HG03469 (cell line): ENCODE measurements around the gene IFT20.

Experiments used
- ATAC-seq: cut with Tn5 transposase; IDR thresholded peaks from one replicate; pipeline ENCODE4 v1.9.1; 2021; ENCODE audit warnings: mild to moderate bottlenecking, moderate library complexity, moderate number of reproducible peaks; ENCODE audit not compliant: unreplicated experiment

The IFT20 gene

GRCh38 chr17:28338056-28338768 is 2.9 kb upstream of the IFT20 start:
- no peak for ATAC-seq

DNA sequence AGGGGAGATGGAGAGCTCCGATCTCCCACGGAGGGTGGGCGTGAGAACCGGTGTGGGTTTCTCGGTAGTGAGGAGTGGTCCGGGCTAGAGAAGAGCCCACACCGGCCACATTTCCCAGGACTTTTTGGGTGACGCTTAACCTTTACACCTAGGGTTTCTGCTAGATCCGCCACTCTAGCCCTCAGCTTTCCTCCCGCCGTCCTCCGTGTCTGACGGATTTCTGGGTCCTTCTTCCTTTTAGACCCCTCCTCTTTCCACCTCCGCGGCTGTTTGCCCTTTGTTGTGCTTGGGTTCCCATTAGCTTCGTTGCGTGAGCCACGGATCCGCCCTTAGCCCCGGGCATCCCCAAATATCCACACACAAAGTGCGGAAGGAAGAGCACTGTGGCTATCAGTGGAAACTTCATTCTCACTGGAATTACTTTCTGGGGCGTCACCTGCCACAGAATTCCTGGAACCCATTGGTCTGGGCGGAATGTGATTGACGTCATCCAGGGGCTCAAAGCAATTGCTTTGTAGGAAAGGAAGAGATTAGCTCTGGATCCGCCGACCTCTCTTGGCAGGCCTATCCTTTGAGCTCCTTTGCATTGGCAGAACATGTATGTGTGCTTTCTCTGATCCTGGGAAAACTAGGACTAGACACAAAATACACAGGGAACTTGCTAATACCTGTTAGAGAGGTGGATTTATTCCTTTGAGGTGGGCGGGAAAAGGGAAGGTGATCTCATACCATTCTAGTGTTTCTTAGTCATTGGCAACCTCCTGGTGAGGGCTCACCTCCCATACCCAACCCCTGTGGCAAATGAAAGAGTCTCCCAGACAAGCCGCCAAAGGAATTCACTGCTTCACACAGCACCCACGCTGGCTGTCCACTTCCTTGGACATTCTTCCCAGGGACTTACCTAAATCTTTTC is 943 bp upstream of the IFT20 start:
- no peak for ATAC-seq

GRCh38 chr17:28334666-28335200 is 539 bp downstream of the IFT20 start:
- no peak for ATAC-seq

DNA sequence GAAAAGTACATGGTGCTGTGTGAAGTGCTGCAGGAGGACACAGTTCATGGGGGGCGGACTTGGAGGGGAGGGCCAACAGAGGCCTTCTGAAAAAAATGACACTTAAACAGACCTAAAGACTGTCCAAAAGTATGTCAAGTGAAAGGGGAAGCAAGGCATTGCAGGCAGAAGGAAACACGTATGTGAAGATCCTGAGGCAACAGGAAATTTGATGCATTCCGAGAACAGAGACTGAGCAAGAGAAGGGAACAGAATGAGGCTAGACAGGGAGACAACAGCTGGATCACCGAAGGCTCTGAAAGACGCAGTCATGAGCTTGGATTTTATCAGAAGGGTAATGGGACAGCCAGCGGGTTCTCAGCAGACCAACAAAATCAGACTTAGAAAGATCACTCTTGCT is 1.1 kb downstream of the IFT20 start:
- ATAC-seq, result no peak

GRCh38 chr17:28333083-28333746 is 2.1 kb downstream of the IFT20 start:
- ATAC-seq, result no peak

DNA sequence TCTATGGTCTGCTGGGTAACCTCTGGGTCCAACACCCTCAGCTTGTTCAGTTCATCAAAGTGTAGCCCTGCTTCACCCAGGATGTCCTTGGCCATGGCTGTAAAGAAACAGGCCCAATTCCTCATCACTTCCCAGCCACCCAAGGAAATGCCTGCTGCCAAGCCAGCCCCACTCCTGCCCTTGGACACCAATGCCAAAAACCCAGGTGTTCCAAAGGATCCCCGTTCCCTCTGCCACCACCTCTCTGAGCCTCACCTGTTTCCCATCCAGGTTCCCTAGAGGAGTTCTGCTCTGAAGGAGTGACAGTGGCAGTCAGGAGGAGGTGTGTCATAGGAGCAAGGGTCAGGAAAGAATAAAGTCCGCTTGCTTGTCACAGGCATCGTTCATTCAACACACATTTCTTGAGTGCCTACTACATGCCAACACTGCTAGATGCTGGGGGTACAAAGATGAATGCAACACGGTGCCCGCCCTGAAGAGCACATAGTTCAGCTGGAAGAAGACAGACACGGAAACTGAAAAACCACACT is 3.3 kb downstream of the IFT20 start:
- ATAC-seq, result no peak

DNA sequence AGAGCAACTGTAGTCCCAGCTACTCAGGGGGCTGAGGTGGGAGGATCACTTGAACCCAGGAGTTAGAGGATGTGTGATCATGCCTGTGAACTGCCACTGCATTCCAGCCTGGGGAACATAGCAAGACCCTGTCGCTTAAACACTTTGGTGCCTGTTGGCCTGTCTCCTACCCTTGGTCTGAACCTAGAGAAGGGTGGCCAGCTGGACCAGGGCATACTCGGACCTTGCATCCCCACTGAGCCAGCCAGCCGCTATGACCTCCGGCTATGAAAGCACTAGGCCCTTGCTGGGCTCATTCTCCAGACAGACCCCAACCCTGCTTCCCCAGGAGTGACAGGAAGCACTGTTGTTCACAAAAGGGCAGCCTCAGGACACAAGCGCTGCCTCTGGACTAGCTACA is 4.6 kb downstream of the IFT20 start:
- no peak for ATAC-seq

DNA sequence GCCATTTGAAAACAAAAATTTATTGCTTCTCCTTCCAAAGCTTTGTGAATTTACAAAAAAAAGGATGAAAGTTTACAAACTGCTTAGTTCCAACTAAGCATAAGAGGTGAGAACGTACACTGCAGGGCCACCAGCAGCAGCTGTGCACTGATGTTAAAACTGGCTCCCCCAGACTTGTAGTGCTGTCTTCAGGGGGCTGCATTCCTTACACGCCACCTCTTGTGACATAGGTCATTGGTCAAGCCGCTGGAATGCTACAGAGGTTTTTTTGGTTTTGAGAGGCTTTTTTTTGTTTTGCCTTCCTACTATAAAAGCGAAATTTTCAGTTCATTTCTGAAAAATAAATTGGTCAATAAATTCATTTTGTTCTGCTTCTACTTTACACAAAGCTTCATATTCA is 6.9 kb downstream of the IFT20 start:
- ATAC-seq, result no peak

DNA sequence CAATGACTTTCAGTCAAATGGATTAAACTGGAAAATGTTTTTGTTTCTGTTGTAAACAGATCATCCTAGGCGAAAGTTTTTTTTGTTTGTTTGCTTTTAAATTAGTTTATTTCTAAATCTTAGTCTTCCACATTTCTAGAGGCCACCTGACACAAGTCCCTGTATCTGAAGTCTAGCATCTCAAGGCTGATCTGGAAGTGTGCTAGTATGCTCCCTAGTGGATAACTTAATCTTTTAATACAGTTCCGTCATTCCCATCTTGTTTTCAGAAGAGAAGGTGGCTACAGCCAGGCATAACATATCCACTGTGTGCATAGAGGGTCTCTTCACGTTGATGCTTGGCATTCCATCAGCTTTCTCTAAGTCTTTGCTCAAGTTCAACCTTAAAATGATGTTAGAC is 7.6 kb downstream of the IFT20 start:
- ATAC-seq, result no peak

DNA sequence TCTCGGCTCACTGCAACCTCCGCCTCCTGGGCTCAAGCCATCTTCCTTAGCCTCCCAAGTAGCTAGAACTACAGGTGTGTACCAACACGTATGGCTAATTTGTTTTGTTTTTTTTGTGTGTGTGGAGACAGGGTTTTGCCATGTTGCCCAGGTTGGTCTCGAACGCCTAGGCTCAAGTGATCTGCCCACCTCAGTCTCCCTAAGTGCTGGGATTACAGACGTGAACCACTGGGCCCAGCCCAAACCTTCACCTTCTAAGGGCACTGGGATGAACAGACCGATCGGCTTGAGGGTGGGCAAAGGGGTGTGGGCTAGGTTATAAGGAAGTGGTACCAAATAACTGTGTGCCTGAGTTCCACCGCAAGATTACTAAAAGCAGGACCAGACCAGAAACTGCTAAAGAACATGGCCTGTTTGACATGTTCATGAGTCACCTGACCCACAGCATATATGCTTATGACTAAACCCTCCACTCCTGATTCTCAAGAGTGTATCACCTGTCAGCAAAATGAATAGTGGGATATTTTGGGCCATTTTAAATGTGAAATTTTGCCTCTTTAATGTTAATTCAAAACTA is 8.2 kb downstream of the IFT20 start:
- ATAC-seq, result no peak

- no peak for ATAC-seq
Measured at GRCh38 chr17:28326114-28326513, 9.2 kb downstream of the IFT20 start.

GRCh38 chr17:28325211-28325610 is 10.1 kb downstream of the IFT20 start:
- no peak for ATAC-seq

GRCh38 chr17:28324781-28325180 is 10.5 kb downstream of the IFT20 start:
- ATAC-seq, result no peak

GRCh38 chr17:28324267-28324745 is 11.0 kb downstream of the IFT20 start:
- ATAC-seq, result no peak

GRCh38 chr17:28320215-28321061 is 14.8 kb downstream of the IFT20 start:
- ATAC-seq, result no peak

DNA sequence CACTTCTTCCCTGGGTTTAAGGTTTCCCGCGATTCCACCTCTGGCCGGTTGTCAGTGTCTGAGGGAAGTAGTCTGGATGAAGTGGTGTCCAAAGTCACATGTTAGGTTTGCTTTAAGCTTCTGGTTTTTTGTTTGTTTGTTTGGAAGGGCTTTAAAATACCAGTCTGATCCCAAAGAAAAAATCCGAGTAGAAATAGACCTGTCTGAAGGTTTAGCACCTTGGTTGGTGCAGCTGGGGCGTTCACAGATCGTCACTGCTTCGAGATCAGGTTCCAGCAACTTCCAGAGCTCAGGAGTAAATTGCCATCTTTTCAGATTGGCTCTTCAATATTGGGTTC is 15.7 kb downstream of the IFT20 start:
- no peak for ATAC-seq

DNA sequence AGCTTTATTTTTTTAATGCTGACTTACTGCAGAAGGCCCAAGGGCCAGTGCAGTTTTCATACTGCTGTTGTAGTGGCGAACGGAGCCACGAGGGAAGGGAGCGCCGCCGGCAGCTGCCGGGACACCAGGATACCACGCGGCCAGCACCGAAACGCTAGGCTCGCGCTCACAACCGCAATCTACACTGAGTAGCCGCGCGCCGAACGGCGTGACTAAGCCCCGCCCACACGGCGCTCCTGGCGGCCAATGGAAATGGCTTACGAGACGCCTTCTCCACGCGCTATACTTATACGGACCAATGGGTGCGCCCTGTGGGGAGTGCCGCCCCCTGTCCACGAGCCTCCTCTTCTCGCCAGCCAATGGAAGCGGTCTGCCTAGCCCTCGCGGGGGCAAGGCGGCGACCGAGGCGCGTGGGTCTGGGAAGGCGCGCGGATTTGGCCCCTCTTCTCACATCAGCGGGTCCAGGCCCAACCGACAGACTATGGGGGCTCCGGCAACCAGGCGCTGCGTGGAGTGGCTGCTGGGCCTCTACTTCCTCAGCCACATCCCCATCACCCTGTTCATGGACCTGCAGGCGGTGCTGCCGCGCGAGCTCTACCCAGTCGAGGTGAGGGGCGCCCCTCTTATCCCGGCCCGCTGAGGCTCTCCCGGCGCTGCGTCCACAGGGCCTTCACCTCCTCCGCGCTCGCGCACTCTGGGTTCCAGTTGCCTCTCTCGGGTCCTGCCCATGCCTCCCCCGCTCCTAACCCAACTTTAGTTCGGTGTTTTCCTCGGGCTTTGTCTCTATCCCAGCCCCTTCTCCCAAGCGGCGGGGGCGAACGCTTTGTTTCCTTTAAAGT is 16.3 kb downstream of the IFT20 start, which contains the start of gene TMEM97:
Gene TMEM97 (plus strand): TSS at position 442 of the 839 bp plus-strand sequence. CDS start 40 bp downstream, at position 482.
- peak; percentile 77 for ATAC-seq

- ATAC-seq, result no peak
Measured at GRCh38 chr17:28317966-28318758, 17.1 kb downstream of the IFT20 start.
